HK-2 (cell line): ENCODE data around the gene TIAL1.
A peak's percentile ranks its signal among the peaks of the same experiment; 100 is the strongest.
"Not testable (repeated sequence)": the region's sequence is repeated elsewhere in the genome, so short reads cannot be mapped to it uniquely, and the experiment has no call there.

Experiments
- DNase-seq: peaks from one replicate; pipeline ENCODE4 v3.0.0-alpha.2; 2018; ENCODE audit not compliant: unreplicated experiment

Gene TIAL1, protein sequence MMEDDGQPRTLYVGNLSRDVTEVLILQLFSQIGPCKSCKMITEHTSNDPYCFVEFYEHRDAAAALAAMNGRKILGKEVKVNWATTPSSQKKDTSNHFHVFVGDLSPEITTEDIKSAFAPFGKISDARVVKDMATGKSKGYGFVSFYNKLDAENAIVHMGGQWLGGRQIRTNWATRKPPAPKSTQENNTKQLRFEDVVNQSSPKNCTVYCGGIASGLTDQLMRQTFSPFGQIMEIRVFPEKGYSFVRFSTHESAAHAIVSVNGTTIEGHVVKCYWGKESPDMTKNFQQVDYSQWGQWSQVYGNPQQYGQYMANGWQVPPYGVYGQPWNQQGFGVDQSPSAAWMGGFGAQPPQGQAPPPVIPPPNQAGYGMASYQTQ

DNA sequence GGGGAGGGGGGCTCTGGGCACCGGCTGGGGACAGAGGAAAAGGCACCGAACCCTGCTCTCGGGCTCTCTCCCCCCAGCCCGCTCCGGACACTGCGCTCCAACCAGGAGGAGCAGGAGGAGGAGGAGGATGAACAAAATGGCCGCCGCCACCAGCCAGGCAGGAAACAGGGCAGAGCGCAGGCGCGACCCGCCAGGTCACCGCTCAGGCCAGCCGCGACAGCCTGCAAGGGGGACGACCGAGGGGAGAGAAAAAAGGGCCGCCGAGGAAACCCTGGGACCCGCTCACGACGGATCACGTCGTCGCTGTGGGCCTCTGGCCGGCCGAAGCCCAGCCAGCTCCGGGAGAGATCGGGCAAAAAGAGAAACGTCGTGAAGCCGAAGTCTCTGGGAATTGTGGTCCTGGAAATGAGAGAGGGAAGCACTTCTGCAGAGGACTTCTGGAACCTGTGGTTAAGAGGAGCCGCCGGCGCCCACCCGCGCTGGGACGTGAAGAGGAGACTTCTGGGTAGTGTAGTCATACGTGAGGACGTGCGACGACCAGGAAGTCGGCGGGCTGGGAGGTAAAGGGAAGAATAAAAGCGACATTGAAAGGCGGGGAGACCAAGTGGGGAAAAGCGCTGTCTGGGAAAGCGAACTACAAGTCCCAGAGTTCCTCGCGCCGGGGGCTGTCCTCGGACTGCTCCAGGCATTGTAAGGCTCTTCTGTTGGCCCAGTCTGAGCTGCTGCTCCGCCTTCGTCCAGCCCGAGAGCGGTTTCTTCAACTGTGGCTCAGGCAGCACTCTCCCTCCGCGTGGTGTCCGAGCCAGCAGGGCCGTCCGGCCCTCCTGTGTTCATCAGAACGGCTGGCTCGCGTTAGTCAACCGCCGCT, at the start of gene TIAL1:
Gene TIAL1 (minus strand): TSS at position 428 of the 868 bp plus-strand sequence. CDS start 499 bp downstream, outside the sequence.
- DNase-seq, result peak; percentile 100

DNA sequence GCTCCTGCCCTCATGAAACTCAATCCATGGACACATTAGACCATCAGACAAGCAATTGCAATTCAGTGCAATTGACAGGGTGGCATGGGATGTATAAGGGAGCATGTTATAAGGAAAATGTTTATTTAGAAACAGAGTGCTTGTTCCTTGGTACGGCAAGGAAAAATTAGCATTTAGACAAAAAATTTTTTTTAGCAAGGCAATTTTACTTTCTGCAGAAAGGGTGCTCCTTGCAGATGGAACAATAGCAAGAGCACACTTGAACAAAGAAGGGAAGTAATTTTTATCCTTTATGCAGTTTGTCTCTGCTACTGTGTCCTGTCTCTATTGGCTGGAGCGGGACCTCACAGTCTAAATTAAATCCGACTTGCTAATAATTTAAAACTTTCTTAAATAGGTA, 48.2 kb upstream of the TIAL1 start:
- DNase-seq, result no peak

DNA sequence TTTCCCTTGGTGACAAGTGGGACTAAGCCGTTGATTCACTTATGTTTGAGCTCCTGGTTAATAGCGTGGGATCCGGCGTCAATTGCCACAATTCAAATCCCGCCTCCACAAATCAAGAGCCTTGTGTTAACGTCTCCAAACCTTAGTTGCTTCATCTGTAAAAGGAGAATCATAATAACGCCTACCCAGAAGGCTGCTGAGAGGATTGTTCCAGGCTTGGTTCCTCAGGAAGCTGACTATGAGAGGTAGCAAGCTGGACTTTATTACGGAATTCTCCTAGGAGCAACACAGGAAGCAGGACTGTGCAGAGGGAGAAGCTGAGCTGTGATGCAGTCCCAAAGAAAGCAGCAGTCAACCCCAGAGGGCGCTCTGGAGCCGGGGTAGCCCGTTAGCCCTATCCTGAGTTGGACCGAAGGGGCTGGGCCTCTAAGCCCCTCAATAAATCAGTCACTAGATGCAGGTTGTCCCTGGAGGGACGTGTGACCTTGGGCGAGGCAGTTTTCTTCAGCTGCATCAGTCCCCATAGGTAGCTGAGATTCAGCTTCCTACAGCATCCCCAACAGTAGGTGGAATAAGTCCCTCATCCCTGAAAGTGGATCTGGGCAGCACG, 47.5 kb upstream of the TIAL1 start:
- DNase-seq, result no peak

DNA sequence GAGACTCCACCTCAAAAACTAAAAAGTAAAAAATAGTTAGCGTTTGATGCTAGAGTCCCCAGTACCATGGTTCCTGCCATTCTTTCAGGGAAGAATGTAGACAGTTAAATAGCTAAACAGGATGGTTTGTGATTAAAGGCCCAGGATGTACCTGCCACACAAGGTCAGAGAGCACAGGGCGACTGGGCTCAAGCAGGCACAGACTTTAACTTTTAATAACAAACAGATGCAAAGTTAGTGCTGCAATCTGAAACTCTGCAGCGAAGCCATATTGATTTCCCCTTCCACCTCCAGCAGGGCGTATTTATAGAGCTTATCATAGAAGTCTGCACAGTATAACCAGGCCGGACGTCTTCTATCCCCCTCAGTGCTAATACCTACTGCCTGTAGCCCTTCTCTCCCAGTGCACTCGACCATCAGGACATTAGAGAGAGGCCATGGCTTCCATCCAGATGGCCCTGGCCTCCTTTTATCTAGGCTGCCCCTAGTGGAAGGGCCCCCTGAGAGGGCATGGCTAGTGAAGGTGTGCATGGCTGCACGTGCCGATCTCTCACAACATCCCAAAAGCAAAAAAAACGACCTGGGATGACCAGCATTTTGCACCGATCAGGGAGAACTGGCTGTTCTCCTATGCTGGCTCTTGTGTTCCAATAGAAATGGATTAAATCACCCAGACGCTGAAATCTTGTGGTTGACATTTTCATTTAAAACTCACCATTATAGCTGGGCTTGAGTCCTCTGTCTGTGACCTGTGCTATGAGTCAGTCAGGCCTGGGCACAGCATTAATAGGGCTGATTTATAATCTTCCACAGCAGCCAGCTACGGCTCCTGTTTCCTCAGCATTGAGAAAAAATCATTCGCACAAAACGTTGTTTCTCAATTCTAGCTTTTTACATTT, 46.8 kb upstream of the TIAL1 start:
- no peak for DNase-seq

DNA sequence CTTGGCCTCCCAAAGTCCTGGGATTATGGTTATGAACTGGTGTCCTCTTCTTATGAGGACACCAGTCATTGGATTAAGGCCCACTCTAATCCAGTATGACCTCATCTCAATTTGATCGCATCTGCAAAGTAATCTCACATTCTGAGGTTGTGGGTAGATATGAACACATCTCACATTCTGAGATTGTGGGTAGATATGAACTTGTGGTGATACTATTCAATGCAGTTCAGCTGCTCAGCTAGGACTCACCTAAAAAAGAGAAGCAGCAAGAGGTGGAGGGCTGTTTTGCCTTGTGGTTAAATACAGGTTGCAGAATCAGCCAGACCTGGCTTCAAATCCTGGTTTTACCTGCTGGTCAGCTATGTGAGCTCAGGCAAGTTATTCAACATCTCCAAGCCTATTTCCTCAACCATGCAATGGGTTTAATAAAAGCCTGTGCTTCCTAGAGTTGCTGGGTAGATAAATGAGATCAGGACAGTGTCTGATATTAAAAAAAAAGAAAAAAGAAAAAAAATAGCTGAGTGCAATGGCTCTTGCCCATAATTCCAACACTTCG, 45.9 kb upstream of the TIAL1 start:
- no peak for DNase-seq

DNA sequence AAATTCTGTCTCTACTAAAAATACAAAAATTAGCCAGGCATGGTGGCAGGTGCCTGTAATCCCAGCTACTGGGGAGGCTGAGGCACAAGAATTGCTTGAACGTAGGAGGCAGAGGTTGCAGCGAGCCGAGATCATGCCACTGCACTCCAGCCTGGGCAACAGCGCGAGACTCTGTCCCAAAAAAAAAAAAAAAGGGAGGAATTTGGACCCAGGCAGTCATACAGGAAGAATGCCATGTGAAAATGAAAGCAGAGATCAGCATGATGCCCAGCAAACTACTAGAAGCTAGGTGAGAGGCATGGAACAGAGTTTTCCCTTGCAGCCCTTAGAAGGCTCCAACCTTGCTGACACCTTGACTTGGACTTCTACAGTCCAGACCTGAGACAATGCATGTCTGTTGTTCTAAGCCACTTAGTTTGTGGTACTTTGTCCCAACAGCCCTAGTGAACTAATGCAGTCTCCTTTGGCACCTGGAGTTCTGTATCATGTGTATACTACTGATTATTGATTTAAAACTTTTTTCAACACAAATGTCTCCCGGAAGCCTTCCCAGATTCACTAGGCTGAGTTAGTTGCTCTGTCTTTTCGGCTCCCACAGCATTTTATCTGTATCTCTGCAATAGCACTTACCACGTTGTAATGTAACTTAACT, 44.2 kb upstream of the TIAL1 start:
- DNase-seq, result no peak

DNA sequence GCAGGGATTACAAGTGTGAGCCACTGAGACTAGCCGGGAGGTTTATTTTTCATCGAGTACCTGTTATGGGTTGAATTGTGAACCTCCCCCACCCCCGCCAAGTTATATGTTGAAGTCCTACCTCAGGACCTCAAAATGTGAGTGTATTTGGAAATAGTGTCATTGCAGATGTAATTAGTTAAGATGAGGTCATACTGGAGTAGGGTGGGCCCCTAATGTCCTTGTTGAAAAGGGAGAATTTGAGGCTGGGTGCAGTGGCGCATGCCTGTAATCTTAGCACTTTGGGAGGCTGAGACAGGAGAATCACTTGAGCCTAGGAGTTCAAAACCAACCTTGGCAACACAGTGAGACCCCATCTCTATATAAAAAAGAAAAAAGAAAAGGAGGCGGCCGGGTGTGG, 43.6 kb upstream of the TIAL1 start:
- DNase-seq, result no peak

DNA sequence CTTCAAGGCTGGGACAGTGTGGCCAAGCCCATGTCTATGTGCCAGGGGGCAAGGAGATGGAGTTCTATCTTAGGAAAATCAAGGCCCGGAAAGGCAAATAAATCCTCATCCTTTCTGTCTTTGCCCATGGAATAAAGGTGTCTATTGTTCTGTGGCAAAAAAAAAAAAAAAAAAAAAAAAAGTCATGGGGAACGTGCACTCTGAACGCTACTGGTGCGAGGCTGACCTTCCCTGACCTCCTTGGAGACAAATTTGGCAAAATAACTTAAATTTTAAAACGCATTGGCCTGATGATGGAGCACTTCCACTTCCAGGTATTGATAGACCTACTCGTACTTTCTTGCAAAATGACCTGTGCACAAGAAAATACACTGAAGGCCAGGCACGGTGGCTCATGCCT, 42.2 kb upstream of the TIAL1 start:
- DNase-seq, result no peak

DNA sequence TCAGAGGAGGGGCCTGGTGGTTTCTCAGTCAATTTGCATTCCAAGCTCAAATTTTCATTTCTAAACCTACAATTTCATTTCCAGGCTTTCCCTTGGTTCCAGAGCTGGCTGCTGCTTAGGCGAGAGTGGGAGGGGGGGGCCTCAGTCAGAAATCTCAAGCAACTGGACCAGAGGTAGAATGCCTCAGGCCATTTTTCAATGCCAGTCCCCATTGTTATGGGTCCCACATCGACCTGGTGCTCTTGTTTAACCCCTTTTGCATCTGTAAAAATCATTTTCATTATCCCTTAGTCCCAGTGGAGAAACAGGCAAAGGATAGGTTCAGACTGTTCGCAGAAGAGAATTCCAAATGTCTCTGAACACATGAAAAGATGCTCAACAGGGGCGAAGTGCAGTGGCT, 40.9 kb upstream of the TIAL1 start:
- DNase-seq, result no peak

DNA sequence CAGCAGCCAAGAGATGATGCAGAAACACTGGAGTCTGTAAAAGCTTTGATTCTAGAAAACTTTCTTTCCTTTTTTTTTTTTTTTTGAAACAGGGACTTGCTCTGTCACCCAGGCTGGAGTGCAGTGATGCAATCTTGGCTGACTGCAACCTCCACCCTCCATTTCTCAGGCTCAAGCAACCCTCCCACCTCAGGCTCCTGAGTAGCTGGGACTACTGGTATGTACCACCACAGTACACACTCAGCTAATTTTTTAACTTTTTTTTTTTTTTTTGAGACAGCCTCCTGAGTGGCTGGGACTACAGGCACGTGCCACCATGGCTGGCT, 37.4 kb upstream of the TIAL1 start:
- DNase-seq, result no peak

DNA sequence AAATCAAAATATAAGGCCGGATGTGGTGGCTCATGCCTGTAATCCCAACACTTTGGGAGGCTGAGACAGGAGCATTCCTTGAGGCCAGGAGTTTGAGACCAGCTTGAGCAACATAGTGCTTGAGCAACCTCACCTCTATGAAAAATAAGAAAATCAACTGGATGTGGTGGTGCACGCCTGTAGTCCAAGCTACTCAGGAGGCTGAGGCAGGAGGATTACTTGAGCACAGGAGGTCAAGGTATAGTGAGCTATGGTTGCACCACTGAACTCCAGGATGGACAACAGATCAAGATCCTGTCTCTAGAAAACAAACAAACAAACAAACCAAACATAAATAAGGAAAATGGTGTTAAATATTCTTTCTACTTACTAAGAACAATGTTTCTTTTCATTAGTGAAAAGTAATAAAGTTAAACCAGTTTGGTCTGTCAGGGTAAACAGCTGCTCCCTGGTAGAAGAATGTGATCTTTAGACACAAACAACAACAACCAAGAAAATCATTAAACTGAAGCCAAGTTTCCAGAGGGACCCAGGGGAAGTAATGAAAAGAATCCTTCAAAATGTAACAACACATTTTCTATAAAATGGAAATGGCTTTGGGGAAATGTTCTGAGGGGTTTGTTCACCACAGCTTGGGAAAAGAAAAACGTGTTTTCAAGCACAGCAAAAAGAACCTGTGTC, 36.9 kb upstream of the TIAL1 start:
- DNase-seq, result no peak

DNA sequence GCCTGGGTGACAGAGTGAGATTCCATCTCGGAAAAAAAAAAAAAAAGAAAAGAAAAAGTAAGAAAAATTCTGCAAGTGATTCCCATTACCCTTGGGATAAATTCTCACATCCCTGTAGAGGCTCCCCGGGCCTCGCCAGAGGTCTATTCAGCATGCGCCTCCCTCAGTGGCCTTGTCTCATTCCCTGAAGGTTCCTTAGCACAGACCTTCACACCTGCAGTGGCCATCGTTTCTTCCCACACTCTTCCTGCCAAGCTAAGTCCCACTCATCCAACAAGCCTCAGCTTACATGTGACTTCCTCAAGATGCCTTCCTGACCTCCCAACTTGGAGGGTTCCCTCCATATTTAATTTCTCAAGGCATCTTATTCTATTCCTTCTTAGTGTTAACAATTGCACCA, 33.5 kb upstream of the TIAL1 start:
- no peak for DNase-seq

DNA sequence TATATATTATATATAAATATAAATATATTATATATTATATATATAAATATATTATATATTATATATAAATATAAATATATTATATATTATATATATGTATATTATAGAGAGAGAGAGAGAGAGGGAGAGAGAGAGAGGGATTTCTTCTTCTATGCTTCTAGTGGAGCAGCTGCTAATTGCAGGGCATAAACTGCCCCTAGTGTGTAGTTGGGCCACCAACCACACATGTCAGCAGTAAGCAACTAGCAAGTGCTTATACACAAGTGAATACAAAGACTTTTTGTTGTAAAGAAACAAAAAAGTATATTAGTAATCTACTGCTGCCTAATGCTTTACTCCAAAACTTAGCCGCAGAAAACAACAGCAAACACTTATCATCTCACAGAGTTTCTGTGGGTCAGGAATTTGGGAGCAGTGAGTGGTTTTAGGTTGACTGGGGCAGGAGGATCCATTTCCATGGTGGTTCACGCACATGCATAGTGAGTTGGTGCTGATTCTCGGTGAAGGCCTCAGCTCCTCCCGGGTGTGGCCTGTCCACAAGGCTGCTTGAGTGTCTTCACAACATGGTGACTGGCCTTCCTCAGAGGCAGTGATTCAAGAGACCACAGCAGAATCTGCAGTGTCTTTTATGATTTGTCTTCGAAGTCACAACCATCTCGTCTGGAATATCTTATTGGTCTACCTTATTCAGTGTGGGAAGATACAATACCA, 29.0 kb upstream of the TIAL1 start:
- no peak for DNase-seq

DNA sequence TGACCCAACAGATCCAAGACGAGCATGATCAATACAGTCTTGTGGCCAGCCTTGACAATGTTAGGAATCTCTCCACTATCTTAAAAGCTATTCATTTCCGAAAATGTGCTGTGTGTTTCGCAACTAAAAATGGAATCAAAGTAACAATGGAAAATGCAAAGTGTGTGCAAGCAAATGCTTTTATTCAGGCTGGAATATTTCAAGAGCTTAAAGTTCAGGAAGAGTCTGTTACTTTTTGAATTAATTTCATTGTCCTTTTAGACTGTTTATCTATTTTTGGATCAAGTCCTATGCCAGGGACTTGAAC, 24.3 kb upstream of the TIAL1 start:
- no peak for DNase-seq

DNA sequence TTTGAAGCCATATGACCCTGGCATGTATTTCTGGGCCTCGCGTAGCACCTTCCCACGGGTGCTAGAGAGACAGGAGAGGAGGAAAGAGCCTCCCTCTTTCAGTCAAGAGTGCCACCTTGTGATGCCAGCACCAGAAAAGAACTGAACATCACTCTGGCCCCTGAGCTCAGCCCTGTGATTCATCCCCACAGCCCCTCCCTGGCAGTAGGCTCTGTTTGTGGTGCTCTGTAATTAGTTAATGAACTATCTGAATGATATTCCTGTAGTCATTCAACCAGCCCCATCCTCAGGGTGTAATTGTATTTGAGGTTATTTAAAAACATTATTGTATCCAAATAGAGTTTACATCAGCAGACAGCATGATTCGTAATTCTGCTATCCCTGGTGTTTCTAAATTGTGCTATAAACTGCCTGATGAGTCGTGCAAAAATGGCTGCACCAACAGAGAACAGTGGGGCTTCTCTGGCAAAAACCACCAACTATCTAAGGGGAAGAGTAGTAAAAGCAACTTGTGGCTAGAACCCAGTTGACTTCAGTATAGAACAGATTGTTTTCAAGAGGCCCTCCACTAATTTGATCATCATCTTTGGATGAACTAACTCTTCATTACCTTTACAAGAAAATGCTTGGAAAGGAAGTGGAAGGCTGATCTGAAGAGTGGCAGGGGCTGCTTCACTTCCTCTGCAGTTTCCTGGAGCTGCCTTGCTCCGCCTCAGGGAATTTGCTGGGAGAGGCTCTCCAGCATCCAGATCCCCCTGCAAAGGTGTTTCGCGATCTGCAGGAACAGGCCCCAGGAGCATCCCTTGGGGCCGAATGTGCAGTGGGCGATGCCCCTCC, 23.7 kb upstream of the TIAL1 start:
- DNase-seq, result peak; percentile 21

DNA sequence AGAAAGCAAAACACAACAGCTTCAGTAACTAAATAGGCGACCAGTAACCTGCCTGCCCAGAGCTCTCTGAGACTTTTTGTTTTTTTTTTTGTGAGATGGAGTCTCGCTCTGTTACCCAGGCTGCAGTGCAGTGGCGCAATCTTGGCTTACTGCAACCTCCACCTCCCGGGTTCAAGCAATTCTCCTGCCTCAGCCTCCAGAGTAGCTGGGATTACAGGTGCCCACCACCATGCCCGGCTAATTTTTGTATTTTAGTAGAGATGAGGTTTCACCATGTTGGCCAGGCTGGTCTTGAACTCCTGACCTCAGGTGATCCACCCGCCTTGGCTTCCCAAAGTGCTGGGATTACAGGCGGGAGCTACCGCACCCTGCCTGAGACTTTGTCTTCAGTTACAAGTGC, 23.0 kb upstream of the TIAL1 start:
- not testable (repeated sequence) for DNase-seq

DNA sequence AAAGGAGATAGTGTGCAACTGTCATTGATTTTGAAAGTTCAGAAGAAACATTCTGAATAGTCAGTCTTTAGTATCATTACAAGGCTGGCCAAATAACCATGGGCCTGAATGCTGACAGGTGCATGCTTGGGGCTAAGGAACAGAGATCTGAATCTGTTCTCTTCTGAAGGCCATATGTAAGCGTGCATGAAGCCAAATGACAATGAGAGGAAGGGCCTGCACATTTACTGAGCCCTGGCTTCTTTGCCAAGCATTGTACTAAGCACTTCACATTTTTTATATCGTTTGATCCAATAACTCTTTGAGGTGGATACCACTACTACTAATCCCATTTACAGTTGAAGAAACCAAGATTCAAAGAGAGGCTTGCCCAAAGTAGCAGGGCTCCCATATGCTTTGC, 22.5 kb upstream of the TIAL1 start:
- DNase-seq, result no peak

DNA sequence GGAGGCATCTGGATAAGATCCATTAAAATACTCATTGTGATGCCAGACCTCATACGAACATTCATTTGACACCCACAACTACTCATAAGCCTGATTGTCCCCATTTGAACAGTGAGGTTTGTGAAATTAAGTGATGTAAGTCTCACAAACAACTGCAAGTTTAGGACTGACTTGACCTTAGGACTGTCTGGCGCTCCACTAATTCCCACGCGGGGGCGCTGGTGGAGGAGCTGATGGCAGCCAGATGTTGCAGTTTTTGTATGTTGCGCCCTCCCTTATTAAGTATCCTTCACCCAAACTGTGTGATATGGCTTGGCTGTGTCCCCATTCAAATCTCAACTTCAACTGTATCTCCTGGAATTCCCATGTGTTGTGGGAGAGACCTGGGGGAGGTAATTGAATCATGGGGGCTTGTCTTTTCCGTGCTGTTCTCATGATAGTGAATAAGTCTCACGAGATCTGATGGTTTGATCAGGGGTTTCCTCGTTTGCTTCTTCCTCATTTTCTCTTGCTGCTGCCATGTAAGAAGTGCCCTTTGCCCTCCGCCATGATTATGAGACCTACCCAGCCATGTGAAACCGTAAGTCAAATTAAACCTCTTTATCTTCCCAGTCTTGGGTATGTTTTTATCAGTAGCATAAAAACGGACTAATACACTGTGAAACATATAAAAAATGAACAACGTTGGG, 20.3 kb upstream of the TIAL1 start:
- DNase-seq, result no peak
